GM23338 (cell line): ENCODE measurements around the gene SWT1. TPM values are rescaled to one million over a fixed set of nuclear protein-coding genes. Genes with fewer than 3 reads are reported as not detected.

ENCODE experiments used
- ATAC-seq: fragments of 200-7000 bp; cut with Tn5 transposase; 3 replicates; pipeline ENCODE4 v1.9.1; 2020
- DNase-seq: peaks from one replicate; pipeline ENCODE4 v3.0.0-alpha.2; 2015; ENCODE audit warnings: low spot score
- H2AFZ ChIP-seq: fragments of 200-600 bp; sonication (generic); 2 replicates; pipeline ENCODE4 v1.8.0; 2016; ENCODE audit warnings: antibody characterized with exemption, mild to moderate bottlenecking, moderate library complexity
- H3F3A ChIP-seq: fragments of 200-600 bp; sonication (generic); replicated peaks from 2 replicates; pipeline ENCODE4 v1.8.0; 2017; ENCODE audit warnings: antibody characterized with exemption, mixed run types, low read depth
- H3K27ac ChIP-seq: fragments of 200-600 bp; sonication (generic); 2 replicates; pipeline ENCODE4 v1.6.1; 2016; ENCODE audit warnings: low read depth
- H3K27me3 ChIP-seq: fragments of 200-600 bp; sonication (generic); 2 replicates; pipeline ENCODE4 v1.8.0; 2016; ENCODE audit warnings: mild to moderate bottlenecking, mixed run types, moderate library complexity; ENCODE audit not compliant: insufficient read depth
- H3K36me3 ChIP-seq: fragments of 200-600 bp; sonication (generic); 2 replicates; pipeline ENCODE4 v1.8.0; 2016; ENCODE audit warnings: mild to moderate bottlenecking; ENCODE audit not compliant: insufficient read depth
- H3K4me1 ChIP-seq: fragments of 200-600 bp; sonication (generic); 2 replicates; pipeline ENCODE4 v1.8.0; 2016; ENCODE audit warnings: mild to moderate bottlenecking, moderate library complexity; ENCODE audit not compliant: insufficient read depth
- H3K4me2 ChIP-seq: fragments of 200-600 bp; sonication (generic); 2 replicates; pipeline ENCODE4 v1.7.1; 2017; ENCODE audit warnings: mixed run types
- H3K4me3 ChIP-seq: fragments of 200-600 bp; sonication (generic); 2 replicates; pipeline ENCODE4 v1.6.1; 2016; ENCODE audit warnings: mixed run types
- H3K79me2 ChIP-seq: fragments of 200-600 bp; sonication (generic); replicated peaks from 2 replicates; pipeline ENCODE4 v1.8.0; 2017; ENCODE audit warnings: mild to moderate bottlenecking; ENCODE audit not compliant: insufficient read depth
- H3K9me2 ChIP-seq: fragments of 200-600 bp; sonication (generic); 2 replicates; pipeline ENCODE4 v1.8.0; 2017; ENCODE audit not compliant: insufficient read depth
- H4K20me1 ChIP-seq: fragments of 200-600 bp; sonication (generic); replicated peaks from 2 replicates; pipeline ENCODE4 v1.8.0; 2017; ENCODE audit warnings: mild to moderate bottlenecking; ENCODE audit not compliant: insufficient read depth
- H3K27ac Mint-ChIP-seq: 2 replicates; pipeline ENCODE4 v1.8.0; 2020; ENCODE audit warnings: inconsistent platforms, mild to moderate bottlenecking, moderate library complexity, mixed read lengths
- H3K27me3 Mint-ChIP-seq: 3 replicates; pipeline ENCODE4 v1.8.0; 2022; ENCODE audit warnings: low read depth, mild to moderate bottlenecking, moderate library complexity, mixed read lengths, inconsistent platforms; ENCODE audit not compliant: insufficient read depth, poor library complexity
- H3K36me3 Mint-ChIP-seq: 3 replicates; pipeline ENCODE4 v1.8.0; 2021; ENCODE audit warnings: low read depth, mild to moderate bottlenecking, inconsistent platforms, moderate library complexity, mixed read lengths
- H3K4me1 Mint-ChIP-seq: 3 replicates; pipeline ENCODE4 v1.8.0; 2020; ENCODE audit warnings: mild to moderate bottlenecking, inconsistent platforms, mixed read lengths
- H3K4me3 Mint-ChIP-seq: 3 replicates; pipeline ENCODE4 v1.8.0; 2021; ENCODE audit warnings: moderate library complexity, mild to moderate bottlenecking, inconsistent platforms, mixed read lengths
- H3K9me3 Mint-ChIP-seq: 3 replicates; pipeline ENCODE4 v1.8.0; 2020; ENCODE audit warnings: moderate library complexity, mild to moderate bottlenecking, inconsistent platforms, mixed read lengths
- CREB1 ChIP-seq: fragments of 250-450 bp; sonication (Bioruptor Pico); IDR thresholded peaks from 2 replicates; pipeline ENCODE4 v1.5.0; 2020; ENCODE audit warnings: low read depth, mild to moderate bottlenecking, moderate library complexity
- CTCF ChIP-seq, 2 experiments: fragments of 200-600 bp in 1 of 2; sonication (generic) in 1 of 2; conservative IDR thresholded peaks; 2 replicates each; pipeline versions ENCODE4 v1.5.1 to v1.6.1; 2016 to 2017; ENCODE audit warnings: antibody characterized with exemption in 2 of 2, low read depth in 2 of 2, mild to moderate bottlenecking in 2 of 2, moderate library complexity in 1 of 2
- JUNB ChIP-seq: IDR thresholded peaks from one replicate; pipeline ENCODE4 v1.6.1; 2016; ENCODE audit warnings: antibody characterized with exemption; ENCODE audit not compliant: unreplicated experiment
- NANOG ChIP-seq: IDR thresholded peaks from 2 replicates; pipeline ENCODE4 v1.6.1; 2016; ENCODE audit warnings: antibody characterized with exemption, borderline replicate concordance
- POLR2AphosphoS5 ChIP-seq: IDR thresholded peaks from 2 replicates; pipeline ENCODE4 v1.6.1; 2016; ENCODE audit warnings: antibody characterized with exemption, low read depth
- STAT1 ChIP-seq: IDR thresholded peaks from one replicate; pipeline ENCODE4 v1.6.1; 2016; ENCODE audit warnings: antibody characterized with exemption; ENCODE audit not compliant: unreplicated experiment
- ZNF331 ChIP-seq: fragments of 250-450 bp; sonication (Bioruptor Pico); IDR thresholded peaks from 2 replicates; pipeline ENCODE4 v1.5.0; 2020; ENCODE audit warnings: low read depth, mild to moderate bottlenecking, moderate library complexity
- ZNF462 ChIP-seq: fragments of 250-450 bp; sonication (Bioruptor Pico); IDR thresholded peaks from 2 replicates; pipeline ENCODE4 v1.5.0; 2020; ENCODE audit warnings: mild to moderate bottlenecking, moderate library complexity
- polyA plus RNA-seq: library from polyadenylated mRNA; unstranded; fragments of >200 nt; fragmentation: Nextera tagmentation; extraction: Ambion mirVana; gene quantifications from 2 replicates; pipeline ENCODE4 v1.2.1, GENCODE V29; 2016
- total RNA-seq: library from RNA; depleted of rRNA; stranded (reverse); fragments of >200 nt; shearing (Covaris generic); gene quantifications from 2 replicates; pipeline ENCODE4 v1.2.3, GENCODE V29; 2014
- TF ChIP-seq, protein P1 (sequence below): IDR thresholded peaks from one replicate; pipeline ENCODE4 v1.6.1; 2018; ENCODE audit warnings: antibody characterized with exemption; ENCODE audit not compliant: unreplicated experiment

SWT1 gene
- total and polyA plus RNA-seq, 2 experiments from 2014 or later = 3.6 to 5.7 TPM

DNA sequence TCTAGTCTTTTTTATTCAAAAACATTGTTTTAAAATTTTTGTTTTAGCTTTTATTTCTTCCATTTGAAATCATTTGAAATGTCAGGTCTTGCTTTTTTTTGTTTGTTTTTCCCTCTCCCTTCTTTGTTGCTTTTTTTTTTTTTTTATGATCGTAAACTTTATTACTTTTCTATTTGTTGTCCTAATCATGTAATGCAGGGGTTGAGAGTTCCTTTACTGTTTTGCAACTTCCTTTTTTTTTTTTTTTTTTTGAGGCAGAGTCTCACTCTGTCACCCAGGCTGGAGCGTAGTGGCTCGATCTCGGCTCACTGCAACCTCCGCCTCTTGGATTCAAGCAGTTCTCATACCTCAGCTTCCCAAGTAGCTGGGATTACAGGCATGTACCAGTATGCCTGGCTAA, 135.3 kb downstream of the SWT1 start (continued):
- TF ChIP-seq, protein P1, sequence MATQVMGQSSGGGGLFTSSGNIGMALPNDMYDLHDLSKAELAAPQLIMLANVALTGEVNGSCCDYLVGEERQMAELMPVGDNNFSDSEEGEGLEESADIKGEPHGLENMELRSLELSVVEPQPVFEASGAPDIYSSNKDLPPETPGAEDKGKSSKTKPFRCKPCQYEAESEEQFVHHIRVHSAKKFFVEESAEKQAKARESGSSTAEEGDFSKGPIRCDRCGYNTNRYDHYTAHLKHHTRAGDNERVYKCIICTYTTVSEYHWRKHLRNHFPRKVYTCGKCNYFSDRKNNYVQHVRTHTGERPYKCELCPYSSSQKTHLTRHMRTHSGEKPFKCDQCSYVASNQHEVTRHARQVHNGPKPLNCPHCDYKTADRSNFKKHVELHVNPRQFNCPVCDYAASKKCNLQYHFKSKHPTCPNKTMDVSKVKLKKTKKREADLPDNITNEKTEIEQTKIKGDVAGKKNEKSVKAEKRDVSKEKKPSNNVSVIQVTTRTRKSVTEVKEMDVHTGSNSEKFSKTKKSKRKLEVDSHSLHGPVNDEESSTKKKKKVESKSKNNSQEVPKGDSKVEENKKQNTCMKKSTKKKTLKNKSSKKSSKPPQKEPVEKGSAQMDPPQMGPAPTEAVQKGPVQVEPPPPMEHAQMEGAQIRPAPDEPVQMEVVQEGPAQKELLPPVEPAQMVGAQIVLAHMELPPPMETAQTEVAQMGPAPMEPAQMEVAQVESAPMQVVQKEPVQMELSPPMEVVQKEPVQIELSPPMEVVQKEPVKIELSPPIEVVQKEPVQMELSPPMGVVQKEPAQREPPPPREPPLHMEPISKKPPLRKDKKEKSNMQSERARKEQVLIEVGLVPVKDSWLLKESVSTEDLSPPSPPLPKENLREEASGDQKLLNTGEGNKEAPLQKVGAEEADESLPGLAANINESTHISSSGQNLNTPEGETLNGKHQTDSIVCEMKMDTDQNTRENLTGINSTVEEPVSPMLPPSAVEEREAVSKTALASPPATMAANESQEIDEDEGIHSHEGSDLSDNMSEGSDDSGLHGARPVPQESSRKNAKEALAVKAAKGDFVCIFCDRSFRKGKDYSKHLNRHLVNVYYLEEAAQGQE = no peak
- TF ChIP-seq POLR2AphosphoS5 = no peak
- no peak for TF ChIP-seq STAT1

DNA sequence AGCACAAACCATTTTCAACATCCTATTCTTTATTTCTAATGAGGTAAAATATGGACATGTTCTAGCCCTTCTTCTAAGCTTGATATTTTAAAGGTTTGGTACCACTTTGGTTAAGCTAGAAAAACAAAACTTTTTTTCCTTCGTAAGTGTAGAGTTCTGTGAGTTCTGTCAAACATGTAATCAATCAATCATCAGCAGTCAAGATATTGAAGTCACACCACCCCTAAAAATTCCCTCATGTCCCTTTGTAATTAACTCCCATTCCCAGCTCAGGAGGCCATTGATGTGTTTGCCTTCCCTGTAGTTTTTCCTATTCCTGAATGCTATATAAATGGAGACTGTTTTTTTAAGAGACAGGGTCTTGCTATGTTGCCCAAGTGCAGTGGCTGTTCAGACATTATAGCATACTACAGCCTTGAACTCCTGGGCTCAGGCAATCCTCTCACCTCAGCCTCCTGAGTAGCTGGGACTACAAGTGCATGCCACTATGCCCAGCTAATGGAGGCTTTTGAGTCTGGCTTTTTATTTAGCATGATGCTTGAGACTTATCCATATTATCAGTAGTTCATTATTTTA, 137.1 kb downstream of the SWT1 start:
- peaks cover 31% of the 10 kb centered on the region for H3K36me3 ChIP-seq
- no peak for ATAC-seq
- TF ChIP-seq ZNF331 (CRISPR knock-in tag) = no peak
- no peak for TF ChIP-seq NANOG
- no peak for TF ChIP-seq CTCF (conservative IDR thresholded peaks at IDR 0.05; ENCODE audit: low read depth in 2 of 2)
- TF ChIP-seq, protein P1 = no peak
- no peak for TF ChIP-seq CREB1 (CRISPR knock-in tag)
- no peak for TF ChIP-seq ZNF462 (CRISPR knock-in tag)
- TF ChIP-seq JUNB = no peak

More for the DNA sequence above, 137.1 kb downstream of the SWT1 start:
- H3K4me3 ChIP-seq = no peak overlapping the region
- no peak overlapping the region for H3K27ac Mint-ChIP-seq
- no peak overlapping the region for H2AFZ ChIP-seq
- H4K20me1 ChIP-seq = 0 out of 2 replicates have a peak, but pooled peaks cover 3% of the 10 kb centered on the region
- no peak for DNase-seq
- H3K27ac ChIP-seq = peak overlapping the region; percentile 42
- H3K4me1 Mint-ChIP-seq = no peaks in the 10 kb centered on the region
- peaks cover 4% of the 10 kb centered on the region; the same call in 1 of the 3 replicates for H3K9me3 Mint-ChIP-seq
- H3K27me3 ChIP-seq = no peaks in the 10 kb centered on the region
- H3K4me1 ChIP-seq = no peaks in the 10 kb centered on the region
- no peaks in the 10 kb centered on the region for H3K79me2 ChIP-seq
- H3K4me2 ChIP-seq = no peak overlapping the region
- peaks cover 49% of the 10 kb centered on the region for H3K36me3 Mint-ChIP-seq
- H3K9me2 ChIP-seq = no peaks in the 10 kb centered on the region
- H3K27me3 Mint-ChIP-seq = peaks cover 4% of the 10 kb centered on the region
- H3K4me3 Mint-ChIP-seq = no peak overlapping the region
- H3F3A ChIP-seq = 0 out of 2 replicates have a peak, but pooled peaks cover 6% of the 10 kb centered on the region
